Measurements from ENCODE around the gene NKX1-1.

Gene NKX1-1

GRCh38 chr4:1406981-1407656, 877 bp upstream of the NKX1-1 start:
- no peak for DNase-seq (ENCODE audit: low read depth)
- TF ChIP-seq MYC (IDR thresholded peaks at IDR 0.05; ENCODE audit: low read depth, low read length), result no peak
- TF ChIP-seq CTCF (IDR thresholded peaks at IDR 0.05; ENCODE audit: low read depth, low read length), result no peak
- TF ChIP-seq MAX (IDR thresholded peaks at IDR 0.05; ENCODE audit: low read depth, low read length), result no peak
- no peak for TF ChIP-seq POLR2A (IDR thresholded peaks at IDR 0.05; ENCODE audit: extremely low read depth, insufficient read length)
- no peak overlapping the region for H3K4me3 ChIP-seq (ENCODE audit: low read depth, low read length)

GRCh38 chr4:1405636-1406393, 427 bp downstream of the NKX1-1 start:
- H3K4me3 ChIP-seq (ENCODE audit: low read depth, low read length), result no peak overlapping the region
- no peak for TF ChIP-seq MYC (IDR thresholded peaks at IDR 0.05; ENCODE audit: low read depth, low read length)

GRCh38 chr4:1405254-1405635, 997 bp downstream of the NKX1-1 start:
- DNase-seq (ENCODE audit: low read depth), result no peak
- no peak overlapping the region for H3K4me3 ChIP-seq (ENCODE audit: low read depth, low read length)
- no peak for TF ChIP-seq CTCF (IDR thresholded peaks at IDR 0.05; ENCODE audit: low read depth, low read length)
- TF ChIP-seq POLR2A (IDR thresholded peaks at IDR 0.05; ENCODE audit: extremely low read depth, insufficient read length), result no peak
- TF ChIP-seq MAX (IDR thresholded peaks at IDR 0.05; ENCODE audit: low read depth, low read length), result no peak
- no peak for TF ChIP-seq MYC (IDR thresholded peaks at IDR 0.05; ENCODE audit: low read depth, low read length)

More at GRCh38 chr4:1405636-1406393, 427 bp downstream of the NKX1-1 start:
- DNase-seq (ENCODE audit: low read depth), result no peak

- H3K4me3 ChIP-seq (ENCODE audit: low read depth, low read length), result no peak overlapping the region
- TF ChIP-seq CTCF (IDR thresholded peaks at IDR 0.05; ENCODE audit: low read depth, low read length) (no peak), MYC (IDR thresholded peaks at IDR 0.05; ENCODE audit: low read depth, low read length) (no peak), MAX (IDR thresholded peaks at IDR 0.05; ENCODE audit: low read depth, low read length) (no peak), POLR2A (IDR thresholded peaks at IDR 0.05; ENCODE audit: extremely low read depth, insufficient read length) (no peak)
- no peak for DNase-seq (ENCODE audit: low read depth)
Measured at GRCh38 chr4:1404573-1405253, 1.5 kb downstream of the NKX1-1 start.

- TF ChIP-seq MAX (IDR thresholded peaks at IDR 0.05; ENCODE audit: low read depth, low read length) (no peak), CTCF (IDR thresholded peaks at IDR 0.05; ENCODE audit: low read depth, low read length) (no peak), MYC (IDR thresholded peaks at IDR 0.05; ENCODE audit: low read depth, low read length) (no peak), POLR2A (IDR thresholded peaks at IDR 0.05; ENCODE audit: extremely low read depth, insufficient read length) (no peak)
Measured at GRCh38 chr4:1403591-1404572, 2.4 kb downstream of the NKX1-1 start.

More at GRCh38 chr4:1403591-1404572, 2.4 kb downstream of the NKX1-1 start:
- H3K4me3 ChIP-seq (ENCODE audit: low read depth, low read length), result no peak overlapping the region
- DNase-seq (ENCODE audit: low read depth), result no peak
